H9 (cell line): ENCODE measurements around the gene HERC3. TPM values are rescaled to one million over a fixed set of nuclear protein-coding genes. Genes with fewer than 3 reads are reported as not detected.

Experiments
- DNase-seq: peaks from one replicate; pipeline ENCODE4 v3.0.0-alpha.2; 2017
- H2AFZ ChIP-seq: one replicate; pipeline ENCODE4 v1.6.1; 2013; ENCODE audit warnings: mild to moderate bottlenecking, low read length, control low read depth, moderate library complexity
- H2AK5ac ChIP-seq: 2 replicates; pipeline ENCODE4 v1.6.1; 2013; ENCODE audit warnings: low read length, control low read depth, mixed read lengths; ENCODE audit not compliant: insufficient read length
- H2BK120ac ChIP-seq: one replicate; pipeline ENCODE4 v1.6.1; 2013; ENCODE audit warnings: low read depth, mild to moderate bottlenecking, low read length, control low read depth, inconsistent platforms; ENCODE audit not compliant: poor library complexity, severe bottlenecking
- H2BK12ac ChIP-seq: 2 replicates; pipeline ENCODE4 v1.6.1; 2013; ENCODE audit warnings: low read length, control low read depth, mixed read lengths, low read depth; ENCODE audit not compliant: insufficient read length
- H2BK15ac ChIP-seq: 2 replicates; pipeline ENCODE4 v1.6.1; 2013; ENCODE audit warnings: low read depth, low read length, control low read depth
- H2BK20ac ChIP-seq: one replicate; pipeline ENCODE4 v1.6.1; 2013; ENCODE audit warnings: low read depth, mild to moderate bottlenecking, low read length, control low read depth, inconsistent platforms; ENCODE audit not compliant: poor library complexity, severe bottlenecking
- H2BK5ac ChIP-seq: 2 replicates; pipeline ENCODE4 v1.6.1; 2013; ENCODE audit warnings: low read length, control low read depth, mixed read lengths; ENCODE audit not compliant: insufficient read length
- H3K14ac ChIP-seq: 2 replicates; pipeline ENCODE4 v1.6.1; 2013; ENCODE audit warnings: low read length, control low read depth; ENCODE audit not compliant: insufficient read depth
- H3K18ac ChIP-seq: 2 replicates; pipeline ENCODE4 v1.6.1; 2013; ENCODE audit warnings: low read depth, mild to moderate bottlenecking, mixed read lengths, low read length, control low read depth; ENCODE audit not compliant: insufficient read length
- H3K23ac ChIP-seq: 2 replicates; pipeline ENCODE4 v1.6.1; 2013; ENCODE audit warnings: low read length, control low read depth, mixed read lengths, low read depth; ENCODE audit not compliant: insufficient read length
- H3K23me2 ChIP-seq: 2 replicates; pipeline ENCODE4 v1.6.1; 2013; ENCODE audit warnings: low read depth, mild to moderate bottlenecking, mixed read lengths, low read length, control low read depth; ENCODE audit not compliant: insufficient read length, poor library complexity, severe bottlenecking
- H3K27ac ChIP-seq: 2 replicates; pipeline ENCODE4 v1.5.1; 2013; ENCODE audit warnings: low read length, control low read depth, mixed read lengths, low read depth; ENCODE audit not compliant: insufficient read length
- H3K27me3 ChIP-seq: 2 replicates; pipeline ENCODE4 v1.6.1; 2013; ENCODE audit warnings: low read length, control low read depth, inconsistent platforms; ENCODE audit not compliant: insufficient read depth
- H3K4ac ChIP-seq: 2 replicates; pipeline ENCODE4 v1.6.1; 2013; ENCODE audit warnings: low read depth, mild to moderate bottlenecking, control low read depth, inconsistent platforms, low read length, moderate library complexity
- H3K4me1 ChIP-seq: 2 replicates; pipeline ENCODE4 v1.6.1; 2013; ENCODE audit warnings: low read length, control low read depth, inconsistent platforms; ENCODE audit not compliant: insufficient read depth
- H3K4me2 ChIP-seq: 2 replicates; pipeline ENCODE4 v1.6.1; 2013; ENCODE audit warnings: low read length, control low read depth, mixed read lengths; ENCODE audit not compliant: insufficient read length, insufficient read depth
- H3K56ac ChIP-seq: 2 replicates; pipeline ENCODE4 v1.6.1; 2013; ENCODE audit warnings: low read depth, mild to moderate bottlenecking, mixed read lengths, low read length, control low read depth; ENCODE audit not compliant: insufficient read length
- H3K79me1 ChIP-seq: 2 replicates; pipeline ENCODE4 v1.6.1; 2013; ENCODE audit warnings: low read depth, mild to moderate bottlenecking, moderate library complexity, low read length, control low read depth, inconsistent platforms; ENCODE audit not compliant: insufficient read depth, poor library complexity, severe bottlenecking
- H3K79me2 ChIP-seq: 2 replicates; pipeline ENCODE4 v1.6.1; 2013; ENCODE audit warnings: low read length, control low read depth, inconsistent platforms; ENCODE audit not compliant: insufficient read depth
- H3K9ac ChIP-seq: 2 replicates; pipeline ENCODE4 v1.6.1; 2013; ENCODE audit warnings: low read length, control low read depth, mixed read lengths; ENCODE audit not compliant: insufficient read length; ENCODE audit errors: extremely low read depth
- H3K9me3 ChIP-seq: one replicate; pipeline ENCODE4 v1.6.1; 2013; ENCODE audit warnings: low read depth, low read length, inconsistent platforms; ENCODE audit not compliant: control insufficient read depth
- H3T11ph ChIP-seq: one replicate; pipeline ENCODE4 v1.6.1; 2013; ENCODE audit warnings: mild to moderate bottlenecking, low read length, control low read depth, inconsistent platforms
- H4K20me1 ChIP-seq: one replicate; pipeline ENCODE4 v1.6.1; 2013; ENCODE audit not compliant: control insufficient read depth, insufficient read length, insufficient read depth
- H4K5ac ChIP-seq: 2 replicates; pipeline ENCODE4 v1.6.1; 2013; ENCODE audit warnings: low read depth, mild to moderate bottlenecking, mixed read lengths, low read length, control low read depth; ENCODE audit not compliant: insufficient read length
- H4K8ac ChIP-seq: replicated peaks from 2 replicates; pipeline ENCODE4 v1.6.1; 2013; ENCODE audit warnings: low read length, control low read depth, mixed read lengths, low read depth; ENCODE audit not compliant: insufficient read length
- H4K91ac ChIP-seq: 2 replicates; pipeline ENCODE4 v1.6.1; 2013; ENCODE audit warnings: low read depth, mild to moderate bottlenecking, moderate library complexity, mixed read lengths, low read length, control low read depth; ENCODE audit not compliant: insufficient read length
- H3K27ac Mint-ChIP-seq, 3 experiments: 2 replicates in 2 of 3; 3 replicates in 1 of 3; pipeline ENCODE4 v1.8.0; 2020 to 2021; ENCODE audit warnings: mixed read lengths in 3 of 3, mild to moderate bottlenecking in 1 of 3, moderate library complexity in 1 of 3
- H3K27me3 Mint-ChIP-seq: 2 replicates; pipeline ENCODE4 v1.8.0; 2021; ENCODE audit warnings: low read depth, mild to moderate bottlenecking, moderate library complexity, mixed read lengths
- H3K36me3 Mint-ChIP-seq, 3 experiments: 2 replicates in 2 of 3; 3 replicates in 1 of 3; pipeline ENCODE4 v1.8.0; 2020 to 2021; ENCODE audit warnings: low read depth in 3 of 3, mixed read lengths in 3 of 3; ENCODE audit not compliant: insufficient read depth in 1 of 3
- H3K4me1 Mint-ChIP-seq, 2 experiments: 2 replicates each; pipeline ENCODE4 v1.8.0; 2020; ENCODE audit warnings: mixed read lengths in 2 of 2
- H3K4me3 Mint-ChIP-seq, 2 experiments: 2 replicates in 1 of 2; 3 replicates in 1 of 2; pipeline ENCODE4 v1.8.0; 2020 to 2021; ENCODE audit warnings: mild to moderate bottlenecking in 2 of 2, mixed read lengths in 2 of 2, moderate library complexity in 1 of 2
- H3K9me3 Mint-ChIP-seq, 2 experiments: 2 replicates in 1 of 2; 3 replicates in 1 of 2; pipeline ENCODE4 v1.8.0; 2020; ENCODE audit warnings: mild to moderate bottlenecking in 2 of 2, mixed read lengths in 2 of 2, moderate library complexity in 1 of 2
- CTCF ChIP-seq: fragments of 200-600 bp; sonication (generic); conservative IDR thresholded peaks from 3 replicates; pipeline ENCODE4 v1.8.0; 2021; ENCODE audit warnings: antibody characterized with exemption, mild to moderate bottlenecking
- WGBS: extraction: QIAGEN DNeasy Blood & Tissue Kit; methylation state at CpG from one replicate; pipeline ENCODE4 v1.1.7; 2013; ENCODE audit warnings: missing lambda C conversion rate, low lambda C conversion rate, mixed read lengths; ENCODE audit not compliant: insufficient read length; ENCODE audit errors: extremely low coverage; 5-methylcytosine and 5-hydroxymethylcytosine counted together
- total RNA-seq: library from RNA; stranded (reverse); gene quantifications from 2 replicates; pipeline ENCODE4 v1.2.1, GENCODE V29; 2021

HERC3 gene
- total RNA-seq, 1 experiment from 2014 or later = 2.9 TPM

DNA sequence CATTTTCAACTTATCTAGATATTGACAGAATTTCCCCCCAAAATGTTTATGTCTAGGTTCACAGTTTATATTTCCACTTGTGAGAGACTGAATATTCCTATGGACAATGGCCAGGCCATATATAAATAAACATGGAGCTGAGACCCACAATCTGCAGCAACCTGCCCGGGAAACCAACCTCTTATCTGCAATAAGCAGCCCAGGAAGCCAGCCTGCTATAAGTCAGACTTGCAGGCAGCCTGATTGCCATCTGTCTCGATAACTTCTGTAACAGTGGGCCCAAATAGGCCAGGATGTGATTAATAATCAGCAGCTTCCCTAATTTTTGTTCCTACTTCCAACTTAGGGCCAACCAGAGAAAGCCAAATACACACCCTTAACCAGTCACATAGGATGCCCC is 110.5 kb downstream of the HERC3 start:
- Mint-ChIP-seq H3K4me3 (no peak overlapping the region), H3K4me1 (peaks cover 4% of the 10 kb centered on the region in 2 experiments; a peak in 2 of 4 replicates), H3K9me3 (no peaks in the 10 kb centered on the region), H3K27me3 (peaks cover 4% of the 10 kb centered on the region), H3K36me3 (peaks cover 0 to 11% (median 1%) of the 10 kb centered on the region in 3 experiments; a peak in 2 of 7 replicates), H3K27ac (no peak overlapping the region)
- Histone ChIP-seq H2BK120ac (no peak overlapping the region), H2BK15ac (no peak overlapping the region), H3K56ac (no peak overlapping the region), H3T11ph (no peak overlapping the region), H3K4ac (no peak overlapping the region), H2AFZ (no peak overlapping the region), H4K91ac (no peak overlapping the region), H3K23ac (no peak overlapping the region), H3K79me1 (no peaks in the 10 kb centered on the region), H4K5ac (no peak overlapping the region), H3K4me2 (no peak overlapping the region), H3K23me2 (no peaks in the 10 kb centered on the region), H2BK20ac (no peak overlapping the region), H2BK12ac (no peak overlapping the region), H2AK5ac (no peak overlapping the region), H3K14ac (no peak overlapping the region), H3K9ac (no peak overlapping the region), H4K20me1 (no peaks in the 10 kb centered on the region), H3K27ac (no peak overlapping the region), H3K4me1 (no peaks in the 10 kb centered on the region), H2BK5ac (no peak overlapping the region), H3K18ac (no peak overlapping the region), H4K8ac (no peak overlapping the region), H3K79me2 (no peaks in the 10 kb centered on the region), H3K27me3 (no peaks in the 10 kb centered on the region), H3K9me3 (no peaks in the 10 kb centered on the region)
- DNase-seq = no peak
- no peak for TF ChIP-seq CTCF
- no CpG with 5 or more reads among the region's 2 CpGs for WGBS
